ENCODE measurements around the gene SIKE1. TPM values are rescaled to one million over a fixed set of nuclear protein-coding genes. Genes with fewer than 3 reads are reported as not detected.
"Not testable (repeated sequence)": the region's sequence is repeated elsewhere in the genome, so short reads cannot be mapped to it uniquely, and the experiment has no call there.

The SIKE1 gene
- total RNA-seq (10 to 100 TPM; 28.1 to 51.0 (median 39.8) TPM), polyA plus RNA-seq (10 to 100 TPM; 10.1 to 16.2 (median 16.1) TPM)
- long read RNA-seq, donor 1, transcript SIKE1-201 (5 exons, 2,190 nt), result major isoform, 6 of 9 reads
- long read RNA-seq, donor 1, partial matches to known transcripts, result 0 of 9 reads
- long read RNA-seq, donor 1, other reads (novel, unspliced or antisense), result 0 of 9 reads
- long read RNA-seq, donor 2, full-length matches to known transcripts, result 9 of 9 reads
- long read RNA-seq, donor 2, partial matches to known transcripts, result 0 of 9 reads
- long read RNA-seq, donor 2, other reads (novel, unspliced or antisense), result 0 of 9 reads

DNA sequence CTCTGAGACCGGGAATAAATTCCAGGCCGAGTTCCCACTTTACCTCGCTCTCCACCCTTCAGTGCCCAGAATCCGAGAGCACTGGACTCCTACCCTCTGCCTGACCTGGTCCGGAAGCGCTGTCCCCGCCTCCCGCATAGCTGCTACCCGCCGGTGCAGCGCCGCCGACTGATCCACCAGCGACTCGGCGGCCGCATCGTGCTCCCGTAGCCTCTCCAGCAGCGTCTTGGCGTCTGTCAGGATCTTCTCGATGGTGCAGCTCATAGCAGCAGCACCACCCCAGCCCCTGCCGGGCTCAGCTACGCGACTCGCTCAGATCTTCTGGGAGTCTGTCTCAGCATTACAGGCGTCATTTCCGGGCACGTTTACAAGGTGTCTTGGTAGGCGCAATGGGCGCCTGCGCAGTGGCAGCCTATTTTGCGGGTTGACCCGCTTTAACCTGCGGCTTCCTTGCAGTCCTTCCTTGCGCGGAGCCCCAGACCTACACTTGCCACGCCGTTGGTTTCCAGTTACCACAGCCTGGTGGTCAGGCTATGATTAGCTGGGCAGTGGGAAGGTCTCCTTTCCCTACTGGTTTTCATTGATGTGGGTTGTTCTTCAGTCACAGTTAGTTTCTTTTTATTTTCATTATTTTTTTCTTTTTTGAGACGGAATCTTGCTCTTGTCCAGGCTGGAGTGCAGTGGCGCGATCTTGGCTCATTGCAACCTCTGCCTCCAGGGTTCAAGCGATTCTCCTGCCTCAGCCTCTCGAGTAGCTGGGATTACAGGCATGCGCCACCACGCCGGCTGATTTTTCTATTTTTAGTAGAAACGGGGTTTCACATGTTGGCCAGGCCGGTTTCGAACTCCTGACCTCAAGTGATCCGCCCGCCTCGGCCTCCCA is at the start of gene SIKE1:
TSS of gene SIKE1 (minus strand) at position 342 of the 883 bp plus-strand sequence. CDS start at position 264, 78 bp downstream.
- TF ChIP-seq CTCF (IDR thresholded peaks at IDR 0.05 in 8 of 11, conservative IDR thresholded peaks at IDR 0.05 in 3 of 11), result peak in 3 of 11 experiments; percentile 6 to 24 (median 7)
- TF ChIP-seq POLR2AphosphoS5 (IDR thresholded peaks at IDR 0.05), result peak; percentile 97
- peak in 2 of 3 donors; percentile 74 to 87 for TF ChIP-seq POLR2A (IDR thresholded peaks at IDR 0.05)
- intact Hi-C loops (cut with DNase I; ENCODE audit: low total_unique reads), result no loop called here
- peak within 1 kb of the TSS; percentile 52 to 93 (median 84) for H3K4me3 ChIP-seq
- H3K27ac ChIP-seq, result peak within 1 kb of the TSS; percentile 70 to 97 (median 92)
- peaks cover 0 to 35% (median 22%) of the 10 kb centered on the region in 6 donors for H3K36me3 ChIP-seq
- H3K4me1 ChIP-seq, result peaks cover 0 to 35% (median 22%) of the 10 kb centered on the region in 6 donors
- H3K27me3 ChIP-seq (replicated peaks in 1 of 7), result no peaks in the 10 kb centered on the region
- H3K9me3 ChIP-seq, result peaks cover 0 to 5% (median 3%) of the 10 kb centered on the region in 8 donors
- WGBS, 5 donors, result 16 to 21% (median 17%) methylated on average over 42 to 53 of the region's 53 CpGs
- DNase-seq, result peak; percentile 98

DNA sequence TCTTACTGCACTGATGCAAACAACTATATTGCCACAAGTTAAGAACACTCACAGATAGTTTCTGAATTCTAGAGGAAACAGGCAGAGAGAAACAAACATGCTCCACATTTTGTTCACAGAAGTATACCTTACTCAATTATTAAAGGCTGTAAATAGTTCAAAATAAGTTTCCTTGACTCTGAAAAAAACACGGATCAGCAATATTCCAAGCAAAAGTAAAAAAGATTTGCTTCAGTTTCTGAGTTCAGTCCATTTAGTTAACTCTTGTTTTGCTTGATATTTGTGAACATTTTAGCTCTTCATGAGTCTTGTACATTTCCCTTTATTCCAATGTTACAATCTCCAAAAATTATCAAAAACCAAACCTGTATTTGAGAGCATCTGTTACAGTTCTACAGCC is 49.6 kb upstream of the SIKE1 start:
- H3K4me3 ChIP-seq; H3K27me3 ChIP-seq (replicated peaks in 1 of 7); H3K4me1 ChIP-seq; H3K27ac ChIP-seq; intact Hi-C loops (cut with DNase I; ENCODE audit: low total_unique reads); DNase-seq; H3K36me3 ChIP-seq: not testable (repeated sequence)
- 82 to 93% (median 85%) methylated on average over 1 of the region's 1 CpG for WGBS, 5 donors
- peaks cover 0 to 16% (median 0%) of the 10 kb centered on the region in 8 donors for H3K9me3 ChIP-seq

- TF ChIP-seq POLR2A (IDR thresholded peaks at IDR 0.05), result no peak
- TF ChIP-seq POLR2AphosphoS5 (IDR thresholded peaks at IDR 0.05), result no peak
- no peak for TF ChIP-seq CTCF (IDR thresholded peaks at IDR 0.05 in 8 of 11, conservative IDR thresholded peaks at IDR 0.05 in 3 of 11)
- H3K4me1 ChIP-seq, result no peaks in the 10 kb centered on the region
- no peaks in the 10 kb centered on the region for H3K27me3 ChIP-seq (replicated peaks in 1 of 7)
- 83 to 91% (median 87%) methylated on average over 5 of the region's 5 CpGs for WGBS, 5 donors
- H3K4me3 ChIP-seq, result no peak overlapping the region
- no peaks in the 10 kb centered on the region for H3K36me3 ChIP-seq
- peaks cover 0 to 27% (median 10%) of the 10 kb centered on the region in 8 donors for H3K9me3 ChIP-seq
- H3K27ac ChIP-seq, result no peak overlapping the region
- intact Hi-C loops (cut with DNase I; ENCODE audit: low total_unique reads), result no loop called here
- DNase-seq, result no peak
Observed at GRCh38 chr1:114828251-114828650, 47.8 kb upstream of the SIKE1 start.

DNA sequence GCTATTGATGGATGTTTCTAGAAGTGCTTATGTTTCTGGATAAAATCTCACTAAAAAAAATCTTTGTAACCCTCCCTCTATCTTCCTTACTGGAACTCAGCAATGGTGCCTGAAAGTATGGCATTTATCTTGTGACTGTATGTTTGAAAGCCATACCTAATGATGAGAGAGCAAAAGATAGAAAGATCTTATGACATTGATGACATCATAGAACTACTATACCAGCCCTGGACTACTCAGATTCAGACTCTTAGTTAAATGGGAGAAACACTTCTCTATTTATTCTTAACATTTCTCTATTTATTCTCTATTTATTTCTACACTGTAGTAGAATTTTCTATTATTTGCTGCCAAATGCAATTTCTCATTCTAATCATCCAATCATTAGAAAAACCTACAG is 41.5 kb upstream of the SIKE1 start:
- H3K9me3 ChIP-seq, result peaks cover 0 to 33% (median 24%) of the 10 kb centered on the region in 8 donors
- no peak overlapping the region for H3K27ac ChIP-seq
- TF ChIP-seq POLR2A (IDR thresholded peaks at IDR 0.05) (no peak), POLR2AphosphoS5 (IDR thresholded peaks at IDR 0.05) (no peak), CTCF (IDR thresholded peaks at IDR 0.05 in 8 of 11, conservative IDR thresholded peaks at IDR 0.05 in 3 of 11) (no peak)
- peaks cover 0 to 6% (median 0%) of the 10 kb centered on the region in 7 donors for H3K27me3 ChIP-seq (replicated peaks in 1 of 7)
- H3K36me3 ChIP-seq, result no peaks in the 10 kb centered on the region
- intact Hi-C loops (cut with DNase I; ENCODE audit: low total_unique reads), result no loop called here
- no peak for DNase-seq
- no peaks in the 10 kb centered on the region for H3K4me1 ChIP-seq
- no peak overlapping the region for H3K4me3 ChIP-seq

All from spleen (tissue), 13 donors.